GM12864 (cell line): ENCODE results near the gene ZNF283.
"Not testable (repeated sequence)": the region's sequence is repeated elsewhere in the genome, so short reads cannot be mapped to it uniquely, and the experiment has no call there.

Experiments
- DNase-seq: peaks from one replicate; pipeline ENCODE4 v3.0.0-alpha.2; 2011; ENCODE audit warnings: low read depth
- H3K4me3 ChIP-seq: 2 replicates; pipeline ENCODE4 v1.5.1; 2011; ENCODE audit warnings: mild to moderate bottlenecking, low read depth, low read length, control low read depth
- CTCF ChIP-seq: IDR thresholded peaks from 2 replicates; pipeline ENCODE4 v1.5.1; 2011; ENCODE audit warnings: low read depth, mild to moderate bottlenecking, moderate library complexity, low read length, control low read depth, inconsistent platforms; ENCODE audit errors: missing control alignments

Gene ZNF283

GRCh38 chr19:43802216-43802951, 24.7 kb upstream of the ZNF283 start, which contains the start of gene LYPD5:
LYPD5 (minus strand) TSS chr19:43802447; CDS start chr19:43802380, 67 bp downstream.
- H3K4me3 ChIP-seq: no peak within 1 kb of the TSS
- no peak for DNase-seq
- TF ChIP-seq CTCF: no peak

- no peak for DNase-seq
- H3K4me3 ChIP-seq: no peak overlapping the region
- TF ChIP-seq CTCF: no peak
Observed at GRCh38 chr19:43804432-43804831, 22.7 kb upstream of the ZNF283 start.

- not testable (repeated sequence) for DNase-seq, H3K4me3 ChIP-seq
Observed at GRCh38 chr19:43806401-43806800, 20.7 kb upstream of the ZNF283 start.

GRCh38 chr19:43806848-43807247, 20.3 kb upstream of the ZNF283 start:
- H3K4me3 ChIP-seq: no peak overlapping the region
- TF ChIP-seq CTCF: no peak
- DNase-seq: no peak

- no peak for DNase-seq
- no peak for TF ChIP-seq CTCF
- H3K4me3 ChIP-seq: no peak overlapping the region
Observed at GRCh38 chr19:43807651-43808050, 19.5 kb upstream of the ZNF283 start.

- H3K4me3 ChIP-seq: no peak overlapping the region
- peak; percentile 57 for TF ChIP-seq CTCF
- DNase-seq: peak; percentile 38
Observed at GRCh38 chr19:43809762-43810696, 17.1 kb upstream of the ZNF283 start.

- DNase-seq: no peak
- no peak for TF ChIP-seq CTCF
- H3K4me3 ChIP-seq: no peak overlapping the region
Observed at GRCh38 chr19:43811837-43812236, 15.3 kb upstream of the ZNF283 start.
